ENCODE data around the gene OVCA2.

Gene OVCA2

DNA sequence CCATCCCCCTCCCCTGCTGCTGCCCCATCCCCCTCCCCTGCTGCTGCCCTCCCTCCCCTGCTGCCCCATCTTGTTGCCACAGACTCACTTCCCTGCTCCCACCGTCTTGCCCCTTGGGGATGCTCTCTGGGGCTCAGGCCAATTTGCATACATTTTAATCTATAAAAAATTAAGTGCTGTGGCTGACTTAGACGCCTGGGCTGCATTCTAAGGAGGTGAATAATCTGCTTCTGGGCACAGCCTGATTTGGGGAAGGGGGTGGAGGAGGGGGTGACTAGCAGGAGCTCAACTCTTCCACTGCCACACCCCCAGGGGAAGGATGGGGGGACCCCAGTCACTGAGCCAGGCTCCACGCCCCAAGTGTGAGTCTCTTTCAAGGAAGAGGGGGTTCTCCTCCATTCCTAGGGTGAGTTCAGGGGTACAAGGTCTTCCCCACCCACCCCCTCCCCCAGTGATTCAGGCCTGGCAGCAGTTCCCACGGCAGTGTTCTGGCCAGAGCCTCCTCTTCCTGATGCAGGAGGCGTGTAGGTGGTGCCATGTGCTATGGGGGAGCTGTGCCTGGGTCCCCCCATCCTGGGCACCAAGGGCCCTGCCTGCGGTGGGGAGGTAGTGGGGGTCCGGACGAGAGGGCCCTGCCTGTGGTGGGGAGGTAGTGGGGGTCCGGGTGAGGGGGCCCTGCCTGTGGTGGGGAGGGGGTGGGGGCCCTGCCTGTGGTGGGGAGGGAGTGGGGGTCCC, 6.8 kb upstream of the OVCA2 start:
- DNase-seq = peak; percentile 91

GRCh38 chr17:2035541-2036488, 6.0 kb upstream of the OVCA2 start:
- no peak for DNase-seq

DNA sequence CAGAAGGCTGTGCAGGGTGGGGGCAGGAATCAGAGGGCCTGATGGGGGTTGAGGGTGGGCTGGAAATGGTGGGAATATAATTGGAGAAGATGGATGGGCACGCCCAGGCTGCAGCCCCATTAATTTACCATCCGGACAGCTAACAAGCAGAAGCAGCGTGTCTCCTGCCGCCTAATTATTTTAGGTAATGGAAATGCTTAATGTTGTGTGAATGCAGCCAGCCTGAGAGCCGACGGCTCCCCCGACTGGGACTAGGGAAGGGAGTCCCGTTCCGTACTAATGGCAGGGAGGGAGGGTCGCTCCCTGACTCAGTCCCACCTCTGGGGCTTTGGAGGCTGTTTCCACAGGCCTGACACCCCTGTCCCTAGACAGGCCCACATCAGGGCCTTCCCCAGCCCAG, 4.7 kb upstream of the OVCA2 start:
- DNase-seq = no peak

GRCh38 chr17:2040219-2040827, 1.5 kb upstream of the OVCA2 start:
- DNase-seq = no peak

- no peak for DNase-seq
Measured at GRCh38 chr17:2040942-2041560, 771 bp upstream of the OVCA2 start.

- peak; percentile 54 for DNase-seq
Measured at GRCh38 chr17:2042390-2042847, 597 bp downstream of the OVCA2 start.

GRCh38 chr17:2042933-2043332, 1.1 kb downstream of the OVCA2 start:
- DNase-seq = no peak

DNA sequence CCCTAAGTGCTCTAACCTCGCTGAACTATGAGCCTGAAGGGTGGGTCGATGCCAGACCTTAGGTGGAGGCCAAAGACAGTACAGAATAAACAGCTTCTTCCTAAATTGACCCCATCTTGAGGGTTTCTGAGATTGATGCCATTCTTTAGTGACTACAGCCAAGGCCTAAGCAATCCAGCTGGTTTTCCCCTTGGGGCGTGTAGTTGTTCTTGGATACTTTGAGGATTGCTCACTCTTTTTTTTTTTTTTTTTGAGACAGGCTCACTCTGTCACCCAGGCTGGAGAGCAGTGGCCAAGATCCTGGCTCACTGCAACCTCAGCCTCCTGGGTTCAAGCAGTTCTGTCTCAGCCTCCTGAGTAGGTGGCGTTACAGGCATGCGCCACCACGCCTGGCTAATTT, 2.0 kb downstream of the OVCA2 start:
- peak; percentile 79 for DNase-seq

DNA sequence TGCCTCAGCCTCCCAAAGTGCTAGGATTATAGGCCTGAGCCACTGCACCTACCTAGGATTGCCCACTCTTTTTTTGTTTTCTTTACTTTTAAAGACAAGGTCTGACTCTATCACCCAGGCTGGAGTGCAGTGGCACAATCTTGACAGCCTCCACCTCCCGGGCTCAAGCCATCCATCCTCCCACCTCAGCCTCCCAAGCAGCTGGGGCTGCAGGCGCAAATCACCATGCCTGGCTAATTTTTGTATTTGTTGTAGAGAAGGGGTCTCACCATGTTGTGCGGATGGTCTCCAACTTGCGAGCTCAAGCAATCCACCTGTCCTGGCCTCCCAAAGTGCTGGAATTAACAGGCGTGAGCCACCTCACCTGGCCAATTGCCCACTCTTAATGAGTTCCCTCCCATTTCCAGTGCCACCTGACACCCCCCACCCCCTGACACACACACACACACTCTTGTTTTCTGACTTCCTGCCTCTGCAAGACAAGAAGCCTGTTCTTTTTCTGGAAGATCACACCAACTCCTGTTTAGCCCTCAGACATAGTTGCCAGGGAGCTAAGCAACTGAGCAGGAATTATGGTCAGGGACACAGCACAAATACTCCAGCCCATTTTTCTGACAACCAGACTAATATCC, 2.6 kb downstream of the OVCA2 start:
- no peak for DNase-seq

- DNase-seq = no peak
Measured at GRCh38 chr17:2047590-2047989, 5.8 kb downstream of the OVCA2 start.

DNA sequence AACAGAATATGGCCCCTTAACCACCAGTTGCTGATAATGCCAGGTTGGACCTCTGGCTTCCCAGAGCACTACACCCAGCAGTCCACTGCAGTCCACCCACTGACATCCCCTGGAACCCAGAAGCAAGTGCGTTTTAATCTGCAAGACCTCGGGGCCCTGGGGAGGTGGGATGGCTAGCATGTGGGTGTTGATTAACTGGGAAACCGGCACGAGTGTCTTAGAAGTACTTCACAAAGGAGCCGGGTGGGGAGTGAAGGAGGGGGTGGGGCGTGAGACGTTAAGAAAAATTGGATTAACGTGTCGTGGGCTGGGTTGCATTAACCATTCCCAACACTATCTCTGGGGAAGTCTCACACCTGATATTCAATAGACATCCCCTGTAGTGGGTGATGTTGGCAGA, 7.0 kb downstream of the OVCA2 start:
- DNase-seq = no peak

DNA sequence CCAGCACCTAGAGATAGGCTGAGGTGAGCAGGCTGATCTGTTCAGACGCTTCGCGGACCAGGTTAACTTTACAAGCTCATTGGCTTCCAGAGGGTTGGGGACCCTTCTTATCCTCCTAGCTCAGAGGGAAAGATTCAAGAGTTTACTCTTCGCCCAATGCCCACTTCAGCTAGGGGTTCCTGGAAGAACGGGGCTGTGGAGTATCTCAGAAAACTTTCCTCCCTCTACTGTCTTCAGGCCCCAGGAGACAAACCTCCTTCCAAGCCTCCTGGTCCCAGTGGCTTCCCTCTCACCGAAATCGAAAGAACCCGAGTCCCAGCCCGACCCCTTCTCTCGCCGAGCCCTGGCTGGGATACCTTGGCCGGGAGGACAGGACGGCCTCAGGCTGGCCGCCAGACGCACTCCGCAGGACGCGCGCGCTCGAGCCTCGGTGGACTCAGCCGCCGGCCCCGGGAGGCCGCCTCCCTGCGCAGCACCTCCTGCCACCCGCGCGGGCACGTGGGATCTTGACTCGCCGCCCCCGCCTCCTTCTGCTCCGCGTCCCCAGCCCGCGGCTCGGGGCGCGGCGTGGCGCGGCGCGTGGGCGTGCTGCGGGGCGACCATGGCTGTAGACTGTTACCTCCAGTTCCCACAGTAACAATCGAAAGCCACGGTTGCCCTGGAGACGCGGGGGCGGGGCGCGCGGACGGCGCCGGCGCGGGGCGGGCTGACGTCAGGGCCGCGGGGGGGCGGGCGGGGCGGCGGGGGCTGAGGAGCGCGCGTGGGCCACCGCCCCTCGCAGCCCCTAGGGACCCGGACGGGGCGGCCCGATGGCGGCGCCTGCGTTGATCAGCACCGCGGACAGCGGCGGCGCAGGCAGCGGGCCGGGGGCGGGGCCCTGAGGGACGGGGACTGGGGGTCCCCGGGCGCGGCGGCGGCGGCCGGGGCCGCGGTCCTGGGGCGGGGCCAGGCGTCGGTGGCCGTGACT, 7.8 kb downstream of the OVCA2 start:
- DNase-seq = peak; percentile 79

DNA sequence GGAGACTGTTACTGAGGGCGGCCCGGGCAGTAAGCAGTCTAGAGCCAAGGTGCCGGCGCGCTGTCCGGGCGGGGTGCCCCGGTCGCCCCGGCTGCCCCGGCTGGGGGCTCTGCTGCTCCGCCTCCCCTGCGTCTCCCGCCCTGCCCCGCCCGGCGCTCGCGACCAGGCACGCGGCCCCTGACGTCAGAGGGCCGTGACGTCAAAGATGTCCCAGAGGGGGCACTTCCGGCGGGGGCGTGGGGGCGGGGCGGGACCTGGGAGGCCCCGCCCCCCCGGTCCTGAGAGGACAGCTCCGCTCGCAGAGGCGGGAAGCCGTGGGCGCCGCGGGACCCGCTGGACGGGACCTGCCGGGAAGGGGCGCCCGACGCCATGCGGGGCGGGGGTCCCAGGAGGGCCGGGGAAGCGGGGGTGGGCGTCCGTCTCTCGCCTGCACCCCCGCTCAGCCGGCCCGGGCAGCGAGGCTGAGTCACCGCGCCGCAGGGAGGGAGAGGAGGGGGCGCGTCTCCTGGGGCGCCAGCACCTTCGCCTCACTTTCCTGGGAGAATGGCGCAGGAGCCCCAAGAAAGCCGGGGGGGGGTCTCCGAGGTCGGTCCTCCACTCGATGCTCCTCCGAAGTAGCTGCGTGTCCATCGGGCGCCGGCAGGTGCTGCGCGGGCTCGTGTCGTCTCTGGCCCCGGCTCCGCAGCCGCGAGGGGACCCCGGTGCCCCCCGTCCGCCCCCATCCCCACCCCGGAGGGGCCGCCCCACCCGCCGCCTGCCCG, 8.7 kb downstream of the OVCA2 start:
- peak; percentile 67 for DNase-seq

- peak; percentile 54 for DNase-seq
Measured at GRCh38 chr17:2051061-2051932, 9.5 kb downstream of the OVCA2 start.

GRCh38 chr17:2051933-2052559, 10.2 kb downstream of the OVCA2 start:
- no peak for DNase-seq

DNA sequence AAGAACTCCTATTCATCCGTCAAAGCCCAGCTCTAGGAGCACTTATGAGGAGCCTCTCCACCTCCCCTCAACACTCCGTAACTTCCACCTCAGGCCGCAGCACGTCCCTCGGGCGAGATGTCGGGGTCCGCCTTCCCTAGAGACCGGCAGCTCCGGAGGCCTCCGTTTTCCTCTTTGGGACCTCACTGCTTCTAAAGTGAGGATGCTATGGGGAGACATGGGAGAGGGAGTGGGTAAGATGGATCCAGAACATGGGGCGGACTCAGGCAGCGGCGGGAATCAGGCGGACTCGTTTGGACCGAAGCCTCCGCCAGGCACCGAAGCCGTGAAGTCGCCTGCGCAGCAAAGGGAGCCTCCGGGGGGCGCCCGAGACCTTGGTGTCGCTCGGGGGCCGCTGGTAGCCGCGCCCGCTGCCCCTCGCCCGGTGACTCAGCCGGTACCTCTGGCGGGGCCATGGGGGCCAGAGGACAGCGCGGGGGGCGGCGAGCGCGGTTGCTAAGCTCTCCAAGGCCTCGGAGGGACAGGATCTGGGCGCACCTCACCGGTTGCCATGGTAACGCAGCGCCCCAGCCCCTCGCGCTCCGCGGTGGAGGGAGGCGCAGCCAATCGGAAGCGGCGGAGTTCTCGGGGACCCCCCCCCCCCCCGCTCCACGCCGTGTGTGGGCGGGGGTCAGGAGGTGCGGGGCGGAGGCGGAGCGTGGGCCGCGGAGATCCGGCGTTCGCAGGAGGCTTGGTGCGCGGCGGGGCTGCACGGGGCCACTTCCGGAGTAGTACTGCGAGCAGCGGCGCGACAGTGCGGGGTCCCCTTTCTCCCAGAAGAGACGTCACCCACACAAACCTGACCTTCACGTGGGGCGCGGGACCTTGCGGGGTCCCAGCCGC, 11.8 kb downstream of the OVCA2 start:
- peak; percentile 74 for DNase-seq

DNA sequence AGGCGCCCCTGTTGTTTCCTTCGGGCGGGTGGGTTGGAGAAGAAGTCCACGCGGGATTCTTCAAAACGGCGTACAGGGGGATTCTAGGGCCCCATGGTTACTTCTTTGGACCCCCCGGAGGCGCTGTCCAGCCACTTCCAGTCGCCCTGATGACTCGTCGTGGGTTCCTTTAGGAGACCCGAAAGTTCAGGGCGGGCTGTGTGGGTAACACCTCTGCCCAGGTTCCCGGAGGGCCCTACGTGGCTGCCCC, 12.4 kb downstream of the OVCA2 start:
- DNase-seq = no peak
